Peyer's patch (tissue), 4 donors: ENCODE data around the gene CYP21A2.
"Not testable (repeated sequence)": the region's sequence is repeated elsewhere in the genome, so short reads cannot be mapped to it uniquely, and the experiment has no call there.

ENCODE experiments used
- POLR2A ChIP-seq, 2 donors: fragments of 450-650 bp; IDR thresholded peaks; one replicate each; pipeline ENCODE4 v1.5.1; 2017; ENCODE audit warnings: antibody characterized with exemption in 2 of 2, mild to moderate bottlenecking in 2 of 2, moderate library complexity in 2 of 2
- TF ChIP-seq, protein P1 (sequence below), 6 experiments: fragments of 450-650 bp in 4 of 6; fragments of 200-600 bp in 2 of 6; sonication (generic) in 1 of 6; IDR thresholded peaks; one replicate each; pipeline ENCODE4 v1.5.1; 2017 to 2019; ENCODE audit warnings: antibody characterized with exemption in 6 of 6, mild to moderate bottlenecking in 3 of 6, moderate library complexity in 1 of 6

DNA sequence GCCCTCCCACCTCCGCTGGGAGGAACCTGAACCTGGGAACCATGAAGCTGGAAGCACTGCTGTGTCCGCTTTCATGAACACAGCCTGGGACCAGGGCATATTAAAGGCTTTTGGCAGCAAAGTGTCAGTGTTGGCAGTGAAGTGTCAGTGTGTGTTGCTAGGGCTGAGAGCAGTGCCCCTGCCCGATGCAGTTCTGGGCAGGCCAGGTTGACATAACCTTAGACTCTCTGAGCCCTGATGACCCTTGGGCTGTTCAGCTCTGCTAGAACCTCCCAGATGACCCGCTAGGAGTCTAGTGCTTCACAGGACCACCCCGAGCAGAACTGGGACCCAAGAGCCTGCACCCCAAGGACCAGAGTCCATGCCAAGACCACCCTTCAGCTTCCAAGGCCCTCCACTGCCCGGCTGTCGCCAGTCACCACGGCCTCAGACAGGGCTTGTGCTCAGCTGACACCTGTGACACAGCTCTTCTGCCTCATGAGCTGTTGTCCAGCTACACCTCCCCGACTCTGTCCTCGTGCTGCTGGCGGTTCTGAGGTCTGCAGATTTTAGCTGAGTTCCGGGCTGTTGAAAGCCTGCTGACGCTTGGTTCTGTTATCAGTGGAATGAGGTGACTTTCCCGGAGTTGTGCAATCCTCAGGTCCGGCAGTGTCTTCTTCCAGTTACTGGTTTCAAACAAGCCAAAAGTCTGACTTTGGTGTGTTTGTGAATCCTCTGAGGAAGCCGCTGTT, 2.8 kb upstream of the CYP21A2 start:
- TF ChIP-seq, protein P1, sequence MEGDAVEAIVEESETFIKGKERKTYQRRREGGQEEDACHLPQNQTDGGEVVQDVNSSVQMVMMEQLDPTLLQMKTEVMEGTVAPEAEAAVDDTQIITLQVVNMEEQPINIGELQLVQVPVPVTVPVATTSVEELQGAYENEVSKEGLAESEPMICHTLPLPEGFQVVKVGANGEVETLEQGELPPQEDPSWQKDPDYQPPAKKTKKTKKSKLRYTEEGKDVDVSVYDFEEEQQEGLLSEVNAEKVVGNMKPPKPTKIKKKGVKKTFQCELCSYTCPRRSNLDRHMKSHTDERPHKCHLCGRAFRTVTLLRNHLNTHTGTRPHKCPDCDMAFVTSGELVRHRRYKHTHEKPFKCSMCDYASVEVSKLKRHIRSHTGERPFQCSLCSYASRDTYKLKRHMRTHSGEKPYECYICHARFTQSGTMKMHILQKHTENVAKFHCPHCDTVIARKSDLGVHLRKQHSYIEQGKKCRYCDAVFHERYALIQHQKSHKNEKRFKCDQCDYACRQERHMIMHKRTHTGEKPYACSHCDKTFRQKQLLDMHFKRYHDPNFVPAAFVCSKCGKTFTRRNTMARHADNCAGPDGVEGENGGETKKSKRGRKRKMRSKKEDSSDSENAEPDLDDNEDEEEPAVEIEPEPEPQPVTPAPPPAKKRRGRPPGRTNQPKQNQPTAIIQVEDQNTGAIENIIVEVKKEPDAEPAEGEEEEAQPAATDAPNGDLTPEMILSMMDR (IDR thresholded peaks at IDR 0.05), result not testable (repeated sequence)
- TF ChIP-seq POLR2A (IDR thresholded peaks at IDR 0.05), result not testable (repeated sequence)
